GM12874 (cell line): Measurements from ENCODE around the gene GAGE12C.
"Not testable (repeated sequence)": the region's sequence is repeated elsewhere in the genome, so short reads cannot be mapped to it uniquely, and the experiment has no call there.

ENCODE experiments used
- CTCF ChIP-seq: IDR thresholded peaks from 2 replicates; pipeline ENCODE4 v1.5.1; 2011; ENCODE audit warnings: low read depth, mild to moderate bottlenecking, control low read depth, low read length, moderate library complexity; ENCODE audit not compliant: insufficient read depth

The GAGE12C gene, protein sequence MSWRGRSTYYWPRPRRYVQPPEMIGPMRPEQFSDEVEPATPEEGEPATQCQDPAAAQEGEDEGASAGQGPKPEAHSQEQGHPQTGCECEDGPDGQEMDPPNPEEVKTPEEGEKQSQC

GRCh38 chrX:49531877-49532276 lies at the start of gene GAGE12C:
GAGE12C (plus strand) TSS chrX:49532177; CDS start chrX:49533332, 1,155 bp downstream.
- TF ChIP-seq CTCF, result not testable (repeated sequence)

- not testable (repeated sequence) for TF ChIP-seq CTCF
These were observed 9.5 kb downstream of the GAGE12C start, which contains the start of gene GAGE12D for GRCh38 chrX:49541433-49541832. GAGE12D (plus strand) TSS chrX:49541733; CDS start chrX:49542888, 1,155 bp downstream.

DNA sequence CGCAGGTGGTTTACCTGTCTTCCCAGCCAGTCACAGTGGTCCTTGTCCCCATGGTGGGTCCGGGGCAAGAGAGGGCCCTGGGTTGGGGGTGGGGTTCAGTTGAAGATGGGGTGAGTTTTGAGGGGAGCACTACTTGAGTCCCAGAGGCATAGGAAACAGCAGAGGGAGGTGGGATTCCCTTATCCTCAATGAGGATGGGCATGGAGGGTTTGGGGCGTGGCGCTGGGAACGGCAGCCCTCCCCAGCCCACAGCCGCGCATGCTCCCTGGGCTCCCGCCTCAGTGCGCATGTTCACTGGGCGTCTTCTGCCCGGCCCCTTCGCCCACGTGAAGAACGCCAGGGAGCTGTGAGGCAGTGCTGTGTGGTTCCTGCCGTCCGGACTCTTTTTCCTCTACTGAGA lies 19.0 kb downstream of the GAGE12C start, which contains the start of gene GAGE12E:
GAGE12E (plus strand) TSS at position 301 of the 400 bp plus-strand sequence. CDS start 1,155 bp downstream, outside the sequence.
- TF ChIP-seq CTCF, result not testable (repeated sequence)

DNA sequence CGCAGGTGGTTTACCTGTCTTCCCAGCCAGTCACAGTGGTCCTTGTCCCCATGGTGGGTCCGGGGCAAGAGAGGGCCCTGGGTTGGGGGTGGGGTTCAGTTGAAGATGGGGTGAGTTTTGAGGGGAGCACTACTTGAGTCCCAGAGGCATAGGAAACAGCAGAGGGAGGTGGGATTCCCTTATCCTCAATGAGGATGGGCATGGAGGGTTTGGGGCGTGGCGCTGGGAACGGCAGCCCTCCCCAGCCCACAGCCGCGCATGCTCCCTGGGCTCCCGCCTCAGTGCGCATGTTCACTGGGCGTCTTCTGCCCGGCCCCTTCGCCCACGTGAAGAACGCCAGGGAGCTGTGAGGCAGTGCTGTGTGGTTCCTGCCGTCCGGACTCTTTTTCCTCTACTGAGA lies 28.6 kb downstream of the GAGE12C start, which contains the start of gene GAGE12F:
GAGE12F (plus strand) TSS at position 301 of the 400 bp plus-strand sequence. CDS start 1,155 bp downstream, outside the sequence.
- not testable (repeated sequence) for TF ChIP-seq CTCF

- not testable (repeated sequence) for TF ChIP-seq CTCF
These were observed 38.1 kb downstream of the GAGE12C start, which contains the start of gene GAGE12G for GRCh38 chrX:49570100-49570499. GAGE12G (plus strand) TSS chrX:49570400; CDS start chrX:49571555, 1,155 bp downstream.

GRCh38 chrX:49579649-49580048 lies 47.7 kb downstream of the GAGE12C start, which contains the start of gene GAGE12H:
GAGE12H (plus strand) TSS chrX:49579949; CDS start chrX:49581104, 1,155 bp downstream.
- not testable (repeated sequence) for TF ChIP-seq CTCF
